GM19467 (cell line): Measurements from ENCODE around the gene FAM240A.
"Not testable (repeated sequence)": the region's sequence is repeated elsewhere in the genome, so short reads cannot be mapped to it uniquely, and the experiment has no call there.

Experiments used
- ATAC-seq: cut with Tn5 transposase; IDR thresholded peaks from one replicate; pipeline ENCODE4 v1.9.1; 2021; ENCODE audit warnings: mild to moderate bottlenecking, moderate library complexity; ENCODE audit not compliant: unreplicated experiment

Gene FAM240A

GRCh38 chr3:46586738-46587246 is 25.5 kb upstream of the FAM240A start:
- ATAC-seq, result no peak

- ATAC-seq, result not testable (repeated sequence)
These were observed 25.1 kb upstream of the FAM240A start for GRCh38 chr3:46587268-46587667.

- no peak for ATAC-seq
These were observed 19.0 kb upstream of the FAM240A start for GRCh38 chr3:46593274-46593862.

- no peak for ATAC-seq
These were observed 18.3 kb upstream of the FAM240A start for GRCh38 chr3:46593979-46594378.

GRCh38 chr3:46594723-46595122 is 17.6 kb upstream of the FAM240A start:
- no peak for ATAC-seq

DNA sequence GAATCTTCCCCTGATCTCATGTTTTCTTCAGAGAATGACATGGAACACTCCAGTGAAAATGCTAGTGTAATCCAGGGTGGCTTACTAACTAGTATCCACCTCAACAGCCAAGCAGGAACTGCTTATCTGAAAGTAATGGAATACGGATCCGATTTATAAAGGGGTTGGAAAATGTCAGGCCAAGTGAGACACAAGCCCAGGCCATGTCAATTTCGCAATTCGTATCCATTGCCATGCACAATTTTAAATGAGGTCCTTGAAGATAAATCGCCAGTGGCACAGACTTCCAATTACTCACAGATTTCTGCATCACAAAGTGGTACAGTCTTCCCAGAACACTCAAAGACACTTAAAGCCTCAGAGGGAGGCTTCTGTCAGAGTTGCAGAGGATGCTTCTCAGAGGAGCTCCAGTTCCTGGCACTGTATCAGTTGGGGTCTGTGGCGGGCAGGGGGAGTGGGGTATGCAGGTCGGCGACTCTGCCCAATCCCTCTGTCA is 16.5 kb upstream of the FAM240A start:
- no peak for ATAC-seq

- ATAC-seq, result no peak
These were observed 12.7 kb upstream of the FAM240A start for GRCh38 chr3:46599590-46599989.

GRCh38 chr3:46603446-46604046 is 8.8 kb upstream of the FAM240A start:
- no peak for ATAC-seq

DNA sequence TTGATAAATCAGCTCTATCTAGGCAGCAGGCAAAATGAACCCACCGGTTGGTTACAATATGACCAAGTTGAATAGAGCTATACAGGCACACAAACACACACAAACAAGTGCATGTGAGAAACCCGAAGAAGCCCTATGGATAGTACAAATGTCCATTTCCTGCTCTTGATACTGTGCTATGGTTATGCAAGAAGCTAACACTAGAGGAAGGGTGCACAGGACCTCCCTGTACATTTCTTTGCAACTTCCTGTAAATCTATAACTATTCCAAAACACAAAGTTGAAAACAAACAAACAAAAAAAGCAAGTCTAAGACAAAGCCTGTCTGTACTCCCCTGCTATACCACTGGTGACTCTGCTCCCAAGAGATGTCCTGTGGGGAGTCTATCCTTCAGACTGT is 8.2 kb upstream of the FAM240A start:
- no peak for ATAC-seq

DNA sequence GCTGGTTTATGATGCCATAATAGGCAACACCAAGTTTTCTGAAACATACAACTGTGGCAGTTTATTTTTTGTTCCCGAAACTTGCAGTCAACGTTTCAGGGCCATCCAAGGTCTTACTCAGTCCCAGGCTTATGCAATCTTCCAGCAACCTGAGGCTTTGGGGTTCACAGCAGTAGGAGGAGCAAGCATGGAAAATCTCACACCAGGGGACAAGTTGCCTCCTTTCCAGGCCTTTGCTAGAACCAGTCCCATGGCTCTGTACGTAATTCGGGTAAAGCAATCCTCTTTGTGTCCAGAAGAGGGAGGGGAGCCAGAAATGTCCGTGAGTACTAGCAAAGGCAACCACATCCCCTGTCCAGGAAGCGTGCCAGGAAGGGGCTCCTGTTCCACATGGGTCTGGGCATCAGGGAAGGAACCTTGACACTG is 4.7 kb upstream of the FAM240A start:
- no peak for ATAC-seq

GRCh38 chr3:46609212-46609721 is 3.1 kb upstream of the FAM240A start:
- ATAC-seq, result no peak

GRCh38 chr3:46609944-46610722 is 2.2 kb upstream of the FAM240A start:
- ATAC-seq, result no peak

- ATAC-seq, result no peak
These were observed 1.1 kb downstream of the FAM240A start for GRCh38 chr3:46613313-46614005.

- ATAC-seq, result no peak
These were observed 2.1 kb downstream of the FAM240A start for GRCh38 chr3:46614431-46614830.

DNA sequence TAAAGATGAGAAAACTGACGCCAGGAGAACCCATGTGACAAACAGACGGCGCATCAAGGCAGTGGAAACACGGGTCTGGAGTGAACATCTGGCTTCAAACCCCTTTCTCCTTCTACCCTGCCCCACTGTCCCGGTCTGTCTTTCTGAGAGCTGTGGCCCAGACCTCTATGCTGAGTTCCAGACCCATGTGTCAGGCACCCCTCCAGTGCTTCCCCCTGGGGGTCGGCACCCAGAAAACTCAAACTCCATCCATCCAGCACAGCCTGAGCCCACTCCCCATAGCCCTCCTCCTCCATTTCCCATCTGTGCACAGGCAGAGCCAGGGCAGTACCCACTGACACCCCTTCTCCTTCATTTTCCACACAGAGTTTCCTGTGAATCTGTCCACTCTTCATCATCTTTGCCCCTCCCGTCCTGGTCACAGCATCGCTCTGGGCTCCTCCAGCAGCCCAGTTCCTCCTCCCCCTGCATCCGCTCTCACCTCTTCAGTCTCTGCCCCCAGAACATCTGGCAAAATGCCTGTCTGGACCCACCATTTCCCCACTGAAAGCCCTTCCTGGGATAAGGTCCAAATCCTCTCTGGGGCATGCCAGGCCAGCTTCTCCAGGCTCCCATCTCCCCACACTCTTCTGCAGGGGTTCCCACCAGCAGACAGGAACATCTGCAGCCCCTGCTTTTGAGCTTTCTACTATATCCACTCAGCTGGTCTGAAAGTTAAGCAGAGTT is 2.9 kb downstream of the FAM240A start:
- no peak for ATAC-seq

DNA sequence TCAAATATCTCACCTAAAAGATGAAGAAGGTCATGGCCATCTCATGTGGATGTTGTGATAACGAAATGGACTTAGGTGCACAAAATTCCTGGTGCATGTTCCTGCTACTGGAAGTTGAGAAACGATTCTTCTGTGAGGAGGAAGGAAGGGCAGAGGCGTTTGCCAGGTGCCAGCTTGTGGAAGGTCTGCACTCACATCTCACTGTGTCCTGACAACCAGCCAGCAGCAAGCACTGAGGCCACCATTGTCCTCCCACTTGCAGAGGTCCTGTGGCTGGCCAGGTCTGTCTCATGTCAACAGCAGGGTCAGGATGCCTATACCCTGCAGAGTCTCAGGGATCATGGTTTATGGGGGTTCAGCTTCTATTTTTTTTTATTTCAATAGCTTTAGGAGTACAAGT is 3.7 kb downstream of the FAM240A start:
- no peak for ATAC-seq

GRCh38 chr3:46617941-46618340 is 5.6 kb downstream of the FAM240A start:
- ATAC-seq, result no peak

- no peak for ATAC-seq
These were observed 7.8 kb downstream of the FAM240A start for GRCh38 chr3:46619845-46620778.

DNA sequence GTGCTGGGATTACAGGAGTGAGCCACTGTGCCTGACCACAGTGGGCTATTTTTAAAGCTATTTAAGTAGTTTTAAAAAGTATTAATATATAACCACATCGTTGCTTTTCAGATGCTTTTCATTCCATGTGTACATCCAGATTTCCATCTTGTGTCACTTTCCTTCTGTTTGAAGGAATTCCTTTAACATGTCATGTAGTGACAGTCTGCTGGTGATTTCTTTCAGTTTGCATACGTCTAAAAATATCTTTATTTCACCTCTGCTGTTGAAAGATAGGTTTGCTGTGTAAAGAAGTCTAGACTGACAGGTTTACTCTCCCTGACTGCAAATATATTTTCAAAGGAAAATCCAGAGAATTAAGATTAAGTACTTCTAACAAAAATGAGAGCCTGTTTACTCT is 12.2 kb downstream of the FAM240A start:
- no peak for ATAC-seq
